Inferior parietal cortex (tissue), 1 donor: ENCODE results near the gene RELN.
A peak's percentile ranks its signal among the peaks of the same experiment; 100 is the strongest.

ENCODE experiments used
- DNase-seq: peaks from one replicate; pipeline ENCODE4 v3.0.0-alpha.2; 2016; ENCODE audit errors: extremely low spot score

RELN gene

GRCh38 chr7:103569621-103570305, 419.7 kb downstream of the RELN start:
- no peak for DNase-seq

DNA sequence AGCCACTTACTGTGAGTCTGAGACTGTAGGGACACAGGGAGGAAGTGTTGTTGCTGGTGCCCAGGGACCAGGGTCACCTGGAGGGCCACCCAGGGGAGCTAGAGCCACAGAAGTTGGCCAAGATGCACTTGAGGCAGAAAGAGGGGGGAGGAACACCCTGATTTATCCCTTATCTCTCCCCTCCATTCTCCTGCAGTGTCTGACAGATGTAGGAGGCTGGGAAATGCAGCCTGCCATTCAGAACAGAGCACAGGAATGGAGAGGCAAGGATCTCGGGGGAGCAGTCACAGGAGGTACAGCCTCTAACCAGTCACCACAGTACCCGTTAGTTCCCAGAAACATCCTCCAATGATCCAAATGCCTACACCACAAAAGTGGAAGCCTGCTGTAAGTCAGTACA, 425.0 kb downstream of the RELN start:
- no peak for DNase-seq

DNA sequence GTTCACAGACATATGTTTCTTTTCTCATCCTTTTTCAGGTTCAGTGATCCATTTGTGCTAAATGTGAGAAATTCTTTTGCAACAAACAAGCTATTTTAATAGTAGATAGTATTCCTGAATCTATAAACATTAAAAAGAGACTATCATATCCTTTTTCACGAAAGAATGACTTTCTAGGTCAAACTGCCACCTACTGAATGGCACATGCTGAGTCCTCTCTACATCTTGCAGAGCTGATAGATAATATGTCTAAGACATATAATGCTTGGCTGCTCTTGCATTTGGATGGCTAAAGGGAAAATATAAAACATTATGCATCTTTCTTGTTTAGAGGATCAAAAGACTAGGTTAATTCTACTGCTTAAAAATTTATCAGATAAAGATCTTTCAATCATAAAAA, 429.3 kb downstream of the RELN start:
- no peak for DNase-seq

GRCh38 chr7:103551016-103551415, 438.4 kb downstream of the RELN start:
- DNase-seq: no peak

- DNase-seq: no peak
Measured at GRCh38 chr7:103549786-103550185, 439.7 kb downstream of the RELN start.

DNA sequence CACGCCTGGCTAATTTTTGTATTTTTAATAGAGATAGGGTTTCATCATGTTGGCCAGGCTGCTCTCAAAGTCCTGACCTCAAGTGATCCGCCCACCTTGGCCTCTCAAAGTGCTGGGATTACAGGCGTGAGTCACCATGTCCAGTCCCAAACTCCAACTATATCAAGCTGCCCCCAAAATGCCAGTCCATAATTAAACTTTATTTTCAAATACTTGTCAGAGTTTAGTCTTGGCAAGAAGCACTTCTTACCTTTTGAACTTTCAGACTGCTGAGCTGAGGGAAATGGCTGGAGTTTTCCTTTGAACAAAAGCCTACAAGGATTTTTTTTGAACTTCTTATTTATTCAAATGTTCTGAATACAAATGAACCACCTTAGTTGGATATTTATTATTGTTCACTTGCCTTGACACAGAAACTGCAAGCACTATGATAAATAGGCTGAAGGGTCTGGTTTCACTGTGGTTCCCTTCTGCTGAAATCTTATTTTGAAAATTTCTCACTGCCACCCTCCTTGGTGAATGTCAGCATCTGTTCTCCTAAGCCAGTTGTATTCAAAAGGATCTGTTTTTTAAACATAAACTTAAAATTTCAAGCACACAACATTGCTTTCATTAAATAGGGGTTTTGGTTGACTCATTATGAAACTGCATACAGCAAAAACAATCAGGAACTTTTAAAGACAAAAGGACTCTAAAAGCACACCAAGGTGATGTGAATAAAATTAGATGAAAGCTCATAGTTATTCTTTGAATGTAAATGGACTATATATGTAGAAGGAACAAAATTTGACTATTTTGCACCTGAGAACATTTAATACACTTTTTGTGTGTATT, 441.8 kb downstream of the RELN start:
- no peak for DNase-seq

GRCh38 chr7:103542470-103542869, 447.0 kb downstream of the RELN start:
- DNase-seq: no peak

DNA sequence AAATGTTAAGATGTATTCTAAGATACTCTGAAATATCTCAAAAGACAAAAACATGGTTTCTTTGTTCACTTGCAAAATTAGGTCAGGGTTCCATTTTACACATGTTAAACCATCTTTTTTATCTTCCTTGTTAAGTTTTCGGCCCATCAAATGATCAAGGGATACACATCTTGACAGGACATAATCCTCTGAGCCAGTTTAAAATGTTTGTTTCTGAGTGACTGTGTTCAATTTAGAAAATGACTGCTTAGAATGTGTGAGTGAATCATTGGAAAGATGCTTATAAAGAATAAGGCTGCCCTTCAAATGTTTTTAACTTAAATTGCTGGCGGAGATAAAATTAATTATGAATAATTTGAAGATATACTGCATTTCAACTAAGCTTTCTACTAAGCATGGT, 447.5 kb downstream of the RELN start:
- DNase-seq: no peak

- peak; percentile 94 for DNase-seq
Measured at GRCh38 chr7:103541026-103541425, 448.4 kb downstream of the RELN start.

DNA sequence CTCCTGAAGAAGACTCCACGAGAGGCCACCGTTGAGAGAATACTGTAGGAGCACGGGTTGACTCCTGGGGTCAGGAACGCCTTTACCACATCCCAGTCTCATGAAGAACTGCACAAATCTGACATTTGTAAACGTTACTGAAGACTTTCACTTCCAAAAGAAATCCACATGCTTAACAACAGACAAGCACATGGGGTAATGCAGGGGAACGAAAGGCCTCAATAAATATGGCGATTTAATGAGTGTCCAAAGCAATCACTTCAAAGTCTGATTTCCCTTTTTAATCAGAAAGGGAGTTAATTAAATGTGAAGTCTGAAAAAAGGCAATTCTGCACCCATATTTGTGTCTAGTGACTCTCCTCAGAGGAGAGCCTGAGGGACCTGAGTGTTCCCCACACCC, 449.1 kb downstream of the RELN start:
- DNase-seq: no peak

DNA sequence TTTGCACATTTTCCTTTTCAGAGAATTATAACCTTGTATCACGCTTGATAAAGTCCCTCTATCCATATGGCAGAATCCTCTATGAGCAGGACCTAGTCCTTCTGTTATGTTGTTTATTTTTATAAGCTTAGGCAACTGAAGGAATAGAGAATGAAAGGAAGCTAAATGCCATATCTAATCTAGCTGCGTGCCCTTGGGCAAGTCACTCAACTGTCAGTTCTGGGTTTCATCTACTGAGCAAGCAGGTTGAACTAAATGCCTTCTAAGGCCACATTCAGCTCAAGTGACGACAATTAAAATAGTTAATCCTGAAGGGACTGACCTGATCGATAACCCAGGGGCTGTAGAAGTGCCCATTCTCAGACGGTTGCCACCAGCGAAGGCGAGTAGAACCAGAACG, 449.6 kb downstream of the RELN start:
- no peak for DNase-seq

- DNase-seq: peak; percentile 62
Measured at GRCh38 chr7:103538964-103539709, 450.3 kb downstream of the RELN start.

- DNase-seq: no peak
Measured at GRCh38 chr7:103533761-103534160, 455.7 kb downstream of the RELN start.

DNA sequence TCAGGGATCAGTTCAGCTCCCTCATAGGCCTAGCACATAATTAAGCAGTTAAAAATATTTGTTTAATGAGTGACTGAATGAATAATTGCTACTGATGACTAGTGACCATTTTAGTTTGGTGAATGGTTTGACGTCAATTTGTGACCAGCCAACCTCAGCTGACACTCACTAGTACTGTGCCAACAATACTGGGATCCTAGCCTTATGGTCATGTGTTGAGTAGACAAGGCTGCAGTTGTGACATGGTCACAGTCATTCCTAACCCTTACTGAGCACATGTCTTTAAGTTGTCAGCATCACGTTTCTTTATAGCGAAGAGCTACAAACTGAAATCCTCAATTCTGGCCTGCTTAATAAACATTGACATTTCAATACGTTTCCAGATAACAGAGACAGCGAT, 456.5 kb downstream of the RELN start:
- DNase-seq: peak; percentile 74

DNA sequence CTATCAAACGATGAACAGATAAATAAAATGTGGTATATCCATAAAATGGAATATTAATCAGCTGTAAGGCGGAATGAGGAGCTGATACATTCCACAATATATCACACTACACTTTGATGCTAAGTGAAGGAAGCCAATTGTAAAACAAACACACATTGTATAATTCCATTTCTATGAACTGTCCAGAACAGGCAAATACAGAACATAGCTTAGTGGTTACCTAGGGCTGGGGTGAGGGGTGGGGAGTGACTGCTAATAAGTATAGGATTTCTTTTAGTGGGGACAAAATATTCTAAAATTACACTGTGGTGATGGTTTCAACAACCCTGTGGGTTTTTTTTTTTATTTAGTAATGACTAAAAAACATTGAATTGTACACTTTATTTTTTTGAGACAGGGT, 461.3 kb downstream of the RELN start:
- no peak for DNase-seq

DNA sequence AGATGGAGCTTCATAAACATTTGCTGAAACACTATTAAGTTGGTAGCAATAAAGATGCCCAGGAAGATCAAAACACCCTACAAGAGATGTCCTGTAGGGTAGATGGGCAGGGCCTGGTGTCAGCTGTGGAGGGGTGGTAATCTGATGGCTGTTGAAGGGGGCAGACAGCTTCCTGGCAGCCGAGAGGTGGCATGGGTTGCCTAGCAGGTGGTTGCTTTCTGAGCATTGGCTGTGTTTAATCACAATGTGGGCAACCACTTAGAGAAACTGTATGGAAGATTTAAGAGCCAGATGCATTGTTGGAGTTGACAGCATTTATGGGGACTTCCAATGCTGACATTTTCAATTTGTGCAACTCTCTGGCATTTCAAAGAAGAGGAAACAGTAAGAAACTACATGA, 463.5 kb downstream of the RELN start:
- DNase-seq: no peak

DNA sequence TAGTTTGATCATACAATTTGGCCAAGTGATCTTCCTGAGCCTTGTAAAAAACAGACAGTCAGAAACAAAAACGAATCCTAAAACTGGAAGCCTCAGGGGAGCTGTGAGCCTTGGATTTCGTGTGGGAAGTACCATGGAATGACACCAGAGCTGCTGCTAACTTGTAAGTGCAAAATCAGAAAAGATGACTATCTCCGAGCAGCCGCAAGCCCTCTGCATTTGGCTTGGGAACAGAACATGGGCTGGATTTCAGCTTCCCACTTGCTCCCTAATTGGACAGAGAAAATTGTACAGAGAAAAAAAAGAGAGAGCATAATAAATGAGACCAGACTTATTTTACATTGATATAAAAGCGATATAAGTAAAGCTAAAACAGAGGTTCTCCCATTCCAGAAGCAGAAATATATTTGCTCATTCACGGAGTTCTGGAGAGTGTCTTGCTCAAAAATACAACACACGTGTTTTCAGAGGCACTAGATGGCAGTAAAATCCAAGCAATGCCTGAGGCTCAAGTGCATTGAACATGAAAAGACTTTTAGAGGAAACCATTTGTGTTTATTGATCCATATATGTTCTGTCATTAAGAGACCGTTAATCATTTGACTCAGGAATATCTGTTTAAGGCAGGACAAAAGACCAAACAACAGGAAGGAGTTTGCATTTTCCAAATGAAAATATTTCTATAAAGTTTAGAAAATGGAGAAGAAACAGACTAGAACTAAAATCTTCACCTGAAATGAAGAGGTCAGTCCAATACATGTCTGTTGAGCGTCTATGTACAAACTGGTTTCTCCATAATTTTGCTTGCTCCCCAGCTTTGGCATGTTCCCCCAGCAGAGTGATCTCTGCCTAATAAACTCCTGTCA, 465.2 kb downstream of the RELN start:
- peak; percentile 89 for DNase-seq

DNA sequence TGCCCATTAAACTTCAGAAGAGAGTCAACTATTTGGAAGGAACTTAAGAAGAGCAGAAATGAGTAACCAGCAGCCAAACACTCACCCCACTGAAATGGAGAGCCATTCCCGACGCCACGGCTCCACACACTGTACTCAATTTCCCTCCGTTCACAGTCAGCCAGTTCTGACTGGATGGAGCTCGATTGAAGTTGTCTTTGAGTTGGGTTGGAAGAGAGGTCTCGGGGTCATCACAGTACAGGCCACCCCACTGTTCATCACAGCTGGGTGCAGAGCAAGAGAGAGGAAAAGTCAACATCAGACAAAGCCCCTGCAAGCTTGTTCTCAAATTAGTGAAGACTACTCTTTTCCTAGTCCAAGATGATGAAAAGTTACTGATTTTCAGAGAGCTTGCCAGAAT, 467.5 kb downstream of the RELN start:
- DNase-seq: no peak

- DNase-seq: no peak
Measured at GRCh38 chr7:103504505-103505135, 484.8 kb downstream of the RELN start.

DNA sequence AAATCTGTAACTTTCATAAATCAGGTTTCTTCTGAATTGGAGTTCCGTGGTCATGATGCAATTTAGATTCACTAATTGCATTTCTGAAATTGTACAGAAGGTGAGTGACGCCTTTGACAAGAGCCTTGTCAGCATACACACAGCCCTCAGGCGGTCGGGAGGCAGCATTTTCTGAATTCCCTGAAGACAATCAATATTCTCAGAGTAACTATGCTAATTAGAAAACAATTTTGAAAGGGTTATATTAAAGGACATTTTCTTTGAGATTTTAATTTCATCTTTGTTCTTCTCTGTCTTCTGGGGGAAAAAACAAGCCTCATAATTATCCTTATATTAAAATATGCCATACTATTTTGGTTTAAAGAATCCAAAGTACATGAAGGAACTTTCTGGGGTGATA, 488.3 kb downstream of the RELN start:
- DNase-seq: no peak

DNA sequence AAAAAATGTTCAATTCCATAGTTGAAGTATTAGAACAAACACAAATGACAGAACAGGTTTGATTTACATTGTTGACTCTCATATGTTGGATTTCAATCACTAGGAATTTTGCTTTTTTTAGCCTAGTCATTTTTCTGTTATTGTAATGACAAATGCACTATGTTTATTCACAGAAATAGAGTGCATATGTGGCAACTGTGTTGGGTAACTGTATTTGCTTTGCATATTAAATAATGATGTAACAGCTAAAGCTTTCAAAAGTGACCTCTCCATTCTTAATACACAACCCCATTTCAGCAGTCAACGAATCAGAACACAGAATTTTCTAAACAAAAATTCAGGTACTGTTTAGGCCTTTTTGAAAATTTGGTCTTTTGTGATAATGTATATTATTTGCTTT, 489.5 kb downstream of the RELN start:
- DNase-seq: no peak
